Right cardiac atrium (tissue), 5 donors: ENCODE measurements around the gene RNF181. TPM values are rescaled to one million over a fixed set of nuclear protein-coding genes. Genes with fewer than 3 reads are reported as not detected.
"Not testable (repeated sequence)": the region's sequence is repeated elsewhere in the genome, so short reads cannot be mapped to it uniquely, and the experiment has no call there.

Experiments
- ATAC-seq, 2 donors: fragments of 200-7000 bp; cut with Tn5 transposase; one replicate each; pipeline versions ENCODE4 v1.8.0 to v1.9.1; 2020; ENCODE audit warnings: moderate library complexity in 2 of 2, mild to moderate bottlenecking in 1 of 2
- DNase-seq, 3 donors: peaks; one replicate each; pipeline ENCODE4 v3.0.0-alpha.2; 2020
- H3K27ac ChIP-seq: one replicate; pipeline ENCODE4 v1.5.1; 2013; ENCODE audit warnings: mild to moderate bottlenecking, low read length, control low read depth, moderate library complexity
- H3K27me3 ChIP-seq: one replicate; pipeline ENCODE4 v1.6.1; 2013; ENCODE audit not compliant: control insufficient read depth, insufficient read depth
- H3K4me1 ChIP-seq: one replicate; pipeline ENCODE4 v1.6.1; 2013; ENCODE audit warnings: low read length; ENCODE audit not compliant: control insufficient read depth, insufficient read depth
- H3K4me3 ChIP-seq: one replicate; pipeline ENCODE4 v1.5.1; 2013; ENCODE audit warnings: low read length, control low read depth
- H3K9me3 ChIP-seq: one replicate; pipeline ENCODE4 v1.6.1; 2013; ENCODE audit warnings: low read length; ENCODE audit not compliant: control insufficient read depth
- WGBS: extraction: QIAGEN DNeasy Blood & Tissue Kit; methylation state at CpG from one replicate; pipeline ENCODE4 v1.1.7; 2013; 5-methylcytosine and 5-hydroxymethylcytosine counted together
- intact Hi-C, 4 donors: fragments of 100-400 bp; cut with DNase I; formaldehyde crosslinking; loops; one replicate each; pipeline versions ENCODE4 v1.11.0 to v1.14.0; 2022 to 2023
- polyA plus RNA-seq: library from polyadenylated mRNA; stranded (reverse); fragments of 200-250 nt; gene quantifications from one replicate; pipeline ENCODE4 v1.2.3, GENCODE V29; 2013
- total RNA-seq, 4 donors: library from RNA; stranded (reverse); fragmentation: NEBNext Ultra II Directional; extraction: Animal tissue kit (Norgen Biotek cat#: 25700); gene quantifications; one replicate each; pipeline ENCODE4 v1.2.1, GENCODE V29; 2021
- donor health status: healthy with polysubstance abuse.
- donor health status: DM: no; HTN: yes; CAD: no.
- donor health status: DM: no; HTN: no; CAD: no.
- donor health status: DM: no; HTN: yes; CAD: no; lungs with severe emphysema.
- donor health status: DM: yes; HTN: yes; CAD: no.

RNF181 gene
- total and polyA plus RNA-seq, 5 donors = 96.1 to 169 (median 108) TPM

GRCh38 chr2:85553184-85553583 is 42.4 kb upstream of the RNF181 start:
- H3K4me3 ChIP-seq = no peak overlapping the region
- WGBS = 81% methylated on average over 6 of the region's 6 CpGs
- DNase-seq (peak in 2 of 3 donors; percentile 23 to 54), ATAC-seq (no peak)
- intact Hi-C loops = loop anchor here in 3 of 4 donors (2.0 kb wide), 1 partner anchor 132 kb away; no protein-coding TSS in a partner anchor
- no peak overlapping the region for H3K27ac ChIP-seq
- H3K27me3 ChIP-seq = no peaks in the 10 kb centered on the region
- H3K9me3 ChIP-seq = no peaks in the 10 kb centered on the region
- no peaks in the 10 kb centered on the region for H3K4me1 ChIP-seq

DNA sequence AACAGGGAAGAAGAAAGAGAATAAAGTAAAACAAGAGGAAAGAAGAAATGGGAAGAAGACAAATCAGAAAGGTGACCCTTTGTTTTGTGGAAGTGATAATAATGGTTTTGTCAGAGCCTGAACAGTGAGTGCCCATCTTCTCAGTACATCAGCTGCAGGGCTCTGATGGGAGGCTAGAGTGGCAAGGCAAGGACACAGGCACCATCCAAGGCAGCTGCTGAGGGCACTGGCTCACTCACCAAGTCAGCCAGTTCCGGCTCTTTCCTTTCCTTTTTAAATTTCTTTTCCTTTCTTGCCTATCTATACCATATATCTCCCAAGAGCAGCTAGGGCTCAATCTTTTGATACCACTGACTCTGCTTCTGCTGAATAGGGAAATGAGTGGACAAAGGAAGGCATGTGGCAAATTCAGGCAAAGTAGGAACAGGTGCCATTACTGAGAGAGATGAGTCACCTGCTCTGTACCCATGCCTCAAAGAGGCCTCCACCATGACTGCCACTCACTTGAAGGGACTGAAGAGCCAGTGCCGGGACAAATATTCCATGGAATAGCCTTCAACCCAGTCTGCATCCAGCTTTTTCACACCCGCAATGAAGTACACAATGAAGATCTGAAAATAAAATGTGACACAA is 40.4 kb upstream of the RNF181 start:
- Histone ChIP-seq H3K9me3 (no peaks in the 10 kb centered on the region), H3K4me3 (no peak overlapping the region), H3K27me3 (no peaks in the 10 kb centered on the region), H3K4me1 (no peaks in the 10 kb centered on the region), H3K27ac (no peak overlapping the region)
- WGBS = 91% methylated on average over 3 of the region's 3 CpGs
- intact Hi-C loops = no loop called here
- no peak for DNase-seq
- ATAC-seq = no peak

DNA sequence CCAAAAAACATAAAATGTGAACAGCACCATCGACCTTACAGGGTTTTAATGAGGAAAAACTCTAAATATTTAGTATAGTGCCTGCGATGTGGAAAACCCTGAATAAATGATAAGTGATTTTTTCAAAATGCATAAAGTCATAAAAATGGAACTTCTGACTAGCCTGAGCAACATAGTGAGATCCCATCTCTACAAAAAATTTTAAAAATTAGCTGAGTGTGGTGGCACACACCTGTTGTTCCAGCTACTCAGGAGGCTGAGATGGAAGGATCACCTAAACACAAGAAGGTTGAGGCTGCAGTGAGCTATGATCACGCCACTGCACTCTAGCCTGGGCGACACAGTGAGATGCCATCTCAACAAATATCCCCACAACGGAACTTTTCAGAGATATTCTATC is 38.4 kb upstream of the RNF181 start:
- intact Hi-C loops = no loop called here
- H3K4me1 ChIP-seq = no peaks in the 10 kb centered on the region
- no peak for ATAC-seq
- no peak for DNase-seq
- H3K9me3 ChIP-seq = no peaks in the 10 kb centered on the region
- H3K27ac ChIP-seq = no peak overlapping the region
- H3K4me3 ChIP-seq = no peak overlapping the region
- WGBS = 91% methylated on average over 5 of the region's 5 CpGs
- no peaks in the 10 kb centered on the region for H3K27me3 ChIP-seq

DNA sequence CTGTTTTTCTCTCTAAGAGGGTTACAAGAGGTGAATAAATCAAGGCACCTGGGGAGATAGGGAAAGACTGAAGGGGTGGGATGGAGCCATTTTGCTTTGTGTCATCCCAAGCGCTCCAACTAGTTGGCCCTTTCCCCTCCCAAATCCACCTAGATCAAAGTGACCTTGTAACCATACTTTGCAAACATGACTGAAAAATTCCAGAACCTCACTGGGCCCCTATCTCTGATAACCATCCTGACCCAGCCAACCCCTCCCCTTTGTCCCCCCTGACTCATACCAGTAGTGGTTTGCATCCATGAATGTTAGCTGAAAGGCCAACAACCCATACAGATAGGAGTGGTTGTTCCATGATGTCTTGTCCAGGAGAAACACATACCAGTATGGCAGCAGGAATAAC is 37.4 kb upstream of the RNF181 start:
- DNase-seq (no peak), ATAC-seq (no peak)
- no peak overlapping the region for H3K4me3 ChIP-seq
- intact Hi-C loops = no loop called here
- 100% methylated on average over 1 of the region's 1 CpG for WGBS
- H3K9me3 ChIP-seq = no peaks in the 10 kb centered on the region
- H3K27ac ChIP-seq = no peak overlapping the region
- no peaks in the 10 kb centered on the region for H3K4me1 ChIP-seq
- no peaks in the 10 kb centered on the region for H3K27me3 ChIP-seq

- intact Hi-C loops = loop anchor here in 2 of 4 donors (5.0 kb wide), 1 partner anchor 42 kb away; the partner anchor contains the start of gene TMEM150A (in 2 of the 2)
- H3K4me3 ChIP-seq = peak overlapping the region; percentile 88
- not testable (repeated sequence) for H3K27me3 ChIP-seq, H3K9me3 ChIP-seq, H3K4me1 ChIP-seq, ATAC-seq, H3K27ac ChIP-seq, DNase-seq
- WGBS = 81% methylated on average over 12 of the region's 12 CpGs
Observed at GRCh38 chr2:85560403-85560726, 35.2 kb upstream of the RNF181 start.

DNA sequence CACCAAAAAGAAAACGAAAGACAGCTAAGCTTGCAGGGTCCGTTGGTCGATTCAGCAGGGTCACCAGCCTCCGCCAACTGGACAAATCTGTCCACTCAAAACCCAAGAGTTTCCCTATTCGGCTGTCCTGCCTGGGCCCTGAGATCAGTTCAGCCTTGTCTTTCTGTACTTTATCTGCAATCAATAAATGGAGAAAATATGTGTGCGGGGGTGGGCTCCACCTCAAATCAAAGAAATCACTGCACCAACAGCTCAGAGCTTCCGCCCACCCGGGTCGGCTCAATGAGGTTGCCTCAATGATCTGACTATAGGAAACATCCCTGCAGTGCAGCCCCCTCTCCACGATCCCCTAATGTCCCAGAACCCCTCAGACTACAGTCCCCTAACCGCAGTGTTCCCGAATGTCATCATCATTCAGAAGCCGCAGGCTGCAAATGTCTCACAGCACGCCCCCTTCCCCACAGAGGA is 34.7 kb upstream of the RNF181 start:
- DNase-seq (no peak), ATAC-seq (no peak)
- 3% methylated on average over 14 of the region's 14 CpGs for WGBS
- no peaks in the 10 kb centered on the region for H3K4me1 ChIP-seq
- intact Hi-C loops = loop anchor here in 2 of 4 donors (5.0 kb wide), 1 partner anchor 41 kb away; the partner anchor contains the start of gene TMEM150A (in 2 of the 2)
- H3K4me3 ChIP-seq = peak overlapping the region; percentile 88
- no peaks in the 10 kb centered on the region for H3K9me3 ChIP-seq
- no peaks in the 10 kb centered on the region for H3K27me3 ChIP-seq
- H3K27ac ChIP-seq = peak overlapping the region; percentile 32

- intact Hi-C loops = loop anchor here in 2 of 4 donors (5.0 kb wide), 1 partner anchor 41 kb away; the partner anchor contains the start of gene TMEM150A (in 2 of the 2)
- H3K27ac ChIP-seq = peak within 1 kb of the TSS; percentile 88
- no peaks in the 10 kb centered on the region for H3K27me3 ChIP-seq
- 4% methylated on average over 64 of the region's 64 CpGs for WGBS
- H3K4me3 ChIP-seq = peak within 1 kb of the TSS; percentile 88
- H3K9me3 ChIP-seq = no peaks in the 10 kb centered on the region
- ATAC-seq = peak; percentile 92 to 95
- DNase-seq = peak; percentile 96 to 99 (median 98)
- no peaks in the 10 kb centered on the region for H3K4me1 ChIP-seq
Observed at GRCh38 chr2:85561280-85562212, 34.0 kb upstream of the RNF181 start, which contains the start of gene GGCX. TSS of gene GGCX (minus strand) at chr2:85561493. CDS start at chr2:85561428, 65 bp downstream.

- intact Hi-C loops = loop anchor here in 2 of 4 donors (5.0 kb wide), 1 partner anchor 38 kb away; the partner anchor contains the start of gene TMEM150A (in 2 of the 2)
- ATAC-seq (no peak), DNase-seq (no peak)
- H3K4me3 ChIP-seq = no peak overlapping the region
- 87% methylated on average over 5 of the region's 5 CpGs for WGBS
- no peaks in the 10 kb centered on the region for H3K27me3 ChIP-seq
- no peaks in the 10 kb centered on the region for H3K4me1 ChIP-seq
- H3K27ac ChIP-seq = no peak overlapping the region
- no peaks in the 10 kb centered on the region for H3K9me3 ChIP-seq
Observed at GRCh38 chr2:85564144-85564563, 31.4 kb upstream of the RNF181 start.

GRCh38 chr2:85566265-85566664 is 29.3 kb upstream of the RNF181 start:
- DNase-seq = no peak
- no peak overlapping the region for H3K27ac ChIP-seq
- no peaks in the 10 kb centered on the region for H3K4me1 ChIP-seq
- intact Hi-C loops = no loop called here
- ATAC-seq = no peak
- no peak overlapping the region for H3K4me3 ChIP-seq
- 73% methylated on average over 4 of the region's 4 CpGs for WGBS
- H3K9me3 ChIP-seq = no peaks in the 10 kb centered on the region
- H3K27me3 ChIP-seq = no peaks in the 10 kb centered on the region

DNA sequence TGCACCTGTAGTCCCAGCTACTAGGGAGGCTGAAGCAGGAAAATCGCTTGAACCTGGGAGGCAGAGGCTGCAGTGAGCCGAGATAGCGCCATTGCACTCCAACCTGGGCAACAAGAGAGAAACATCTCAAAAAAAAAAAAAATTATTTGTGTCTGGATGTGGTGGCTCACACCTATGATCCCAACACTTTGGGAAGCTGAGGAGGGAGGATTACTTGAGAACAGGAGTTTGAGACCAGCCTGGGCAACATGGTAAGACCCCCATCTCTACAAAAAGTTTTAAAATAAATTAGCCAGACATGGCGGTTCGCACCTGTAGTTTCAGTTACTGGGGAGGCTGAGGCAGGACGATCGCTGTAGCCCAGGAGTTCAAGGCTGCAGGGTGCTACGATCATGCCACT is 19.8 kb upstream of the RNF181 start:
- Histone ChIP-seq H3K4me3 (no peak overlapping the region), H3K27me3 (no peaks in the 10 kb centered on the region), H3K4me1 (peaks cover 10% of the 10 kb centered on the region), H3K9me3 (no peaks in the 10 kb centered on the region), H3K27ac (no peak overlapping the region)
- ATAC-seq (no peak), DNase-seq (no peak)
- 84% methylated on average over 8 of the region's 8 CpGs for WGBS
- intact Hi-C loops = no loop called here

DNA sequence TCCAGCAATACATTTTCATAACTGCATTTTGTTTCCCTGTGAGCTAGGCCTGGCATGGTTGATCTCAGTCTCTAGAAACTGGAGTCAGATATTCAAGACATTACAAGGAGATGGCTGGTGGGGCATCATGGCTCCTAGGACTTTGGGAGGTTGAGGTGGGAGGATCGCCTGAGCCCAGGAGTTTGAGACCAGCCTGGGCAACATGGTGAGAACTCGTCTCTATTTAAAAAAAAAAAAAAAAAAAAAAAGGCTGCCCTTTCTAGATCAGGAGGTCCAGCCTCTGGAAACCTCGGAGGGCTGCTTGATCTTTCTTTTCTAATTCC is 18.5 kb upstream of the RNF181 start:
- H3K27me3 ChIP-seq = no peaks in the 10 kb centered on the region
- no peak overlapping the region for H3K4me3 ChIP-seq
- 67% methylated on average over 3 of the region's 3 CpGs for WGBS
- intact Hi-C loops = no loop called here
- ATAC-seq (no peak), DNase-seq (no peak)
- no peaks in the 10 kb centered on the region for H3K9me3 ChIP-seq
- H3K27ac ChIP-seq = no peak overlapping the region
- peaks cover 10% of the 10 kb centered on the region for H3K4me1 ChIP-seq
